Measurements from ENCODE around the gene NID1.
"Not testable (repeated sequence)": the region's sequence is repeated elsewhere in the genome, so short reads cannot be mapped to it uniquely, and the experiment has no call there.

Gene NID1

DNA sequence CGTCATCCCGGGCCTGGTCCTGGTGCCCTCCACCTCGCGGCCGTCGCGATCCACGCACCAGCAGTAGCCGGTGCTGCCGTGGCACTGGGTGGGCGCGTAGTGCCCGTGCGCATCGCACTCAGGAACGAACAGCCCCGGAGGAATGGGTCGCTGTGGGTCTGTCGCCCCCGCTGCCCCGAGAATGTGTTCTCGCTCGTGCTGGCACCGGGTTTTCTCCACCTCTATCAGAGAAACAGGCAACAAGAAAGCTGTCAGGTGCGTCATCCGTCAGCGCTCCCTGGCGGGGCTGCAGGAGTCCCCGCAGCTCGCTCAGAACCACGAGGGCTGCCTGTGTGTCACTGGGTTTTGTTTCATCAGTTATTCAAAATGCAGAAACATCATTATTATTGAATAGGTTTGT lies 71.2 kb downstream of the NID1 start:
- DNase-seq, result no peak

DNA sequence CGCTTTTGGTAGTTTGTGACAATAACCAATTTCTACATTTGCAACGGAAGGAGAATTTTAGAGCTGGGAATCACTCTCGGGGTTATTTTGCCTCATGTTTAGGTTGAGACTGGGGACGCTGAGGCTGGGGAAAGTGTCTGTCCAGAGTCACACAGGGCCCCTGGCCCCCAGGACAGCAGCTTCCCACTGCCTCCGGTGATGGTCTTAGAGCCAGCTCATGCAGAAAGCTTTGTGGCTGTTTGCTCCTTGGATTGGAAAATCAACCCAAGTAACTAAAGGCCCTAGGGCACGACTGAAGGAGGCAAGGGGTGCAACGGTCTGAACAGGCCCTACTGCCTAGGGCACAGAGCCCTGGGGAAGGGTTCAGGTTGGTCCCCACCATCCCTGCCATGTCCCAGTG lies 72.0 kb downstream of the NID1 start:
- DNase-seq, result no peak

GRCh38 chr1:235992346-235992745 lies 72.5 kb downstream of the NID1 start:
- DNase-seq, result no peak

DNA sequence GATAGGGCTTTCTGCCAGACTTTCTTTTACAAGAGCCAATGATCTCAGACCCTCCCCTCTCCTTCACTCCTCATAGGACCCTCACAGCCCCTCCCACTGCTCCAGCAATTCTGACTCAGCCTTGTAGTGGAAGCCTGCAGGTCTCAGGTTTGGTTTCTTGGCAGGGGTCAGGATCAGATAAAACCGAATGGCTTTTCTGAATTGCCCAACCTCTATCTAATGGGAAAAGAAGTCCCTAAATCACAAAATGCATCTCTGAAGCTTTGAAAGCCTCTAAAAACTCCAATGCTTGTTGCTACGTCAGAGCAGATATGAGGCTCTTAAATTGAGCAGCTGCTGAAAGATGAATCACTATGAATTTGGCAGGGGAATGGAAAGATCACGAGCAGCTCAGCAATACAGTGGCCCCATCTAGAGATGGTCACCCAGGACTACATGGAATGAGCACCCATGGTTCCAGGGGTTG lies 74.5 kb downstream of the NID1 start:
- peak; percentile 41 for DNase-seq

DNA sequence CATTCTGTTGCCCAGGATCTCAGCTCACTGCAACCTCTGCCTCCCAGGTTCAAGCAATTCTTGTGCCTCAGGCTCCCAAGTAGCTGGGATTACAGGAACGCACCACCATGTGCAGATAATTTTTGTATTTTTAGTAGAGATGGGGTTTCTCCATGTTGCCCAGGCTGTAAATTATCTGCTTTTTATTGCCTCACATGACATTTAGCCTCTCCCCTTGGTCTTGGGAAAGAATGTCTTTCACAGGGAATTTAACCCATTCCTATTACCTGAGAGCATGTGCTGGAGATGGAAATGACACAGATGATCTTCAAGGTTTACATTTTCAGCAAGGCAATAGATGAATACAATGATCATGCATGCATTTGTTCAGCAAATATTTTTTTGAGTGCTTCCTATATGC lies 75.8 kb downstream of the NID1 start:
- no peak for DNase-seq

DNA sequence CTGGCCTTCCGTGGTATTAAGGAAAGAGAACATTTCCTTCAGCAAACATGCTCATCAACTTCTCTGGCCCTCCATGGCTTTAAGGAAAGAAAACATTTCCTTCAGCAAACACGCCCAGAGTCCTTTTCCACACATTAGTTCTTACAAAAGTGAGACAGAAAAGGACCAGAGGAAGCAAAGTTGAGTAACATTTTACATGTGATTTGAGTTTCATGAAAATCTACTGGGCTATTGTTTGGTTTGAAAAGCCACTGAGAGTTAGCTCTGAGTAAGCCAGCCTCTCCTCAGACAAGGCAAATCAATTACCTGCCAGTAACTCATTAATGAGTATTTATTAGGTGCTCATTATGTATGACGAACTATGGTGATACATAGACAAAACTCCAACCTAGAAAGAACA lies 78.0 kb downstream of the NID1 start:
- DNase-seq, result no peak

DNA sequence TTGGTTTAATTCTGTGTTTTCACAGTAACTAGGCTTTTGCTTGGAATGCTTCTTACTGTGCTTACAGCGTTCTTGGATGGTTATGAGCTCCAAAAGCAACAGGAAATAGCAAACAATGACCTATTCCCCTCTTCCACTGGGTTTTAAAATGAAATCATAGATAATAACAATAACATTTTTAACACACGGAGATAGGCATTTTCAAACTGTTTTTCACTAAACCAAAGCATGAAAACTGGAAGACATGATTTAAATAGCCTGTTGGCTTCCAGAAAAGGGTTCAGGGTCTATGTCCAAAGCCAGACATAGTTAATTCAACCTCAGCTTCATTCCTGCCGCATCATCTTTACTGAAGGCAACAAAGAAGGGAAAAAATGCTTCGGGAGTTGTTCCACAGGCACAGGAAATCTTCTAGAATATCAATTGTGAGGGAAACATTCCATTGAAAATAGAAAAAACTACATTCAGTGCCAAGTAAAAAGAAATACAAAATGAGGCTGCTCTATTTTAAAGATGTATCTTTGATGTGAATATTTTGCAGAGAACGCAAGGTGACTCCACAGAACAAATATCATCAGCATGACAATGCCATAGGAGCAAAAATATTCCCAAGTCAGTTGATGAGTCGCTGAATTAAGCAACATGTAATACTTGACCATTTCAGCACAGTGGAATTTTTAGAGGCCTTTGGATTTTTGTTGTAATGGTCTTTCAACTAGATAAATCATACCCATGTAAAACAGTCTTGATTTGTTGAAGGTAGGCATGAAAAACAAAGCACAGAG lies 80.7 kb downstream of the NID1 start:
- DNase-seq, result peak; percentile 73

GRCh38 chr1:235980976-235981375 lies 83.9 kb downstream of the NID1 start:
- no peak for DNase-seq

DNA sequence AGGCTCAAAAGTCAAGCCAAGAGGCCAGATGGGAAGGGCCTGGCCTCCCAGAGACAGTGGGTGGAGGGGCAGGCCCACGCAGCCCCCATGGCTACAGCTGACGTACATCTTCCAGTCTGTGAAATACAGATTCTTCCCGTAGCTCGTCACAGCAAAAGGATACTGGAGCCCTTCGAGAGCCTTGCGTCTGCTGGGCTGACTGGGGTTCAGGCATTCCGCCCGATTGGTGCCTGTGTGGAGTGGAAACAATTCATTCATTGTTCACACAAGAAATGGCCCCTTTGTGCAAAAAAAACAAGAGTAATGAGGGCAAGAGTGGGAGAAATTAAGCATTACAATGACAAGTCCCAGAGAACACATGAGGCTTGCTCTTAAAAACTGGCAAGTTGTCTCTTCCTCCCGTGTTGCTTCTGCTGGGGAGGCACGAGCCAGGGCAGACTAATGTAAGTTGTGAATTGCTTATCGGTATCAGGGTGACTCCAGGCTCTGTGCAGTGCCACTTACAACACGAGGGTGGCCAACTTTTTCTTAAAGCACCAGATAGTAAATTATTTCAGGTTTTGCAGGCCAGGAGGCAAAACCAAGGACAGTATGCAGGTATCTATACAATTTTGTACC lies 85.1 kb downstream of the NID1 start:
- DNase-seq, result no peak

DNA sequence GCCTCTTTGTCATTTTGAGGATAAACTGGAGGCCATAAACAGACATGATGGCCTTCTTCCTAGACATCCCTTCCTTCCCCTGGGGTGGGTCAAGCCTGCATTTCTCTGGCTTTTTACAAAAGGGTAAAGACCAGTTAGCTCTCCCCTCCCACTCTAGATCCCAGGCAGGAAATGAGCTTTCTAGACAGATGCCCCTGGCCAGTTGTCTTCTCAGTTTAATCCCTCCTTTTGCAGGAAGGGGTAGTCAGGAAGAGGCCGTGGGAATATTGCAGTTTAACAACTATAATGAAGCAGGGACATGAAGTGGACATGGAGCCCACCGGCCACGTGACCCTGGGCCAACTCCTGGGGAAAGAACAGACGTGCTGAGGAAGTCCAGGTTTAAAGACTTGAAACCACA lies 85.7 kb downstream of the NID1 start:
- DNase-seq, result no peak

GRCh38 chr1:235976490-235976889 lies 88.4 kb downstream of the NID1 start:
- no peak for DNase-seq

GRCh38 chr1:235974616-235975015 lies 90.3 kb downstream of the NID1 start:
- DNase-seq, result peak; percentile 43

- not testable (repeated sequence) for DNase-seq
Observed at GRCh38 chr1:235972691-235973090, 92.2 kb downstream of the NID1 start.

GRCh38 chr1:235972311-235972689 lies 92.6 kb downstream of the NID1 start:
- DNase-seq, result peak; percentile 83

DNA sequence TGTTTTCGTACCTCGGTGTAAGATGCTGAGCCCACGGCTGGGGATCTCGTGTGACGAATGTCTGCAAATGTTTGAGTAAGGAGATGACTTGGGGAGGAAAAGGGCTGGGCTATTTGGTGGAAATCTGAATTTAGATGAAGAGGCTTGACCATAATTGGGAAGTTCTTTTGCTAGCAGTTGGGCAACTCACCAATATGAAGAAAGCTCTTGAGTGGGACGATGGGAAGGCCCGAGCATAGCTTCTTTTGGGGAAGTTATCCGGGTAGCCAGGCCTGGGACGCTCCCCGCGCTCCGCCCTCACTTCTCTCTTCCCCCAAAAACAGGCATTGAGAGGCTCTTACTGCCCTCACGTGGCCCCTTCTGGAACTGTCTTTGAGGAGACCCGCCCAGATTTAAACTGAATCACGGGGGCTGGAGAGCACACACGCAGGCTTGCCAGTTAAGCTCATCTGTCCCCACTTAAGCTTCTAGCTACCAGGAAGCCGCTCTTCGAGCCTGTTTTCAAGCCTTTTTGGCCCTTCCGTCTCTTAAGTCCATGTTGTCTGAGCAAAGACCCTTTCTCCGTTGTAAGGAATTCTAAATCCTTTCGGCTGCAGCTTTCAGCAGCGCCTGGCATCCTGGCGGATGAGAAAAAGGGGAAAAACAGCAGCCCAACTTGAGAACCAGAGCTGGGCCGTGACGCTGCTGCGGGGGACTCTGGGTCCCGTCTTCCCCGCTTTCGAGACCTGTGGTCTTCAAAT lies 93.1 kb downstream of the NID1 start:
- DNase-seq, result peak; percentile 96

- no peak for DNase-seq
Observed at GRCh38 chr1:235971020-235971419, 93.9 kb downstream of the NID1 start.

- DNase-seq, result no peak
Observed at GRCh38 chr1:235968831-235969230, 96.1 kb downstream of the NID1 start.

DNA sequence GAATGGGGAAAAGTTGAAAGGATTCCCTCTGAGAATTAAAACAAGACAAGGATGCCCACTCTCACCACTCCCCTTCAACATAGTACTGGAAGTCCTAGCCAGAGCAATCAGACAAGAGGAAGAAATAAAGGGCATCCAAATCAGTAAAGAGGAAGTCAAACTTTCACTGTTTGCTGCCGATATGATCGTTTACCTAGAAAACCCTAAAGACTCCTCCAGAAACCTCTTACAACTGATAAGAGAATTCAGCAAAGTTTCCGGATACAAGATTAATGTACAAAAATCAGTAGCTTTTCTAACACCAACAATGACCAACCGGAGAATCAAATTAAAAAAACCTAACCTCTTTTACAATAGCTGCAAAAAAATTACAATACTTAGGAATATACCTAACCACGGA lies 98.8 kb downstream of the NID1 start:
- not testable (repeated sequence) for DNase-seq

- no peak for DNase-seq
Observed at GRCh38 chr1:235960809-235961208, 104.1 kb downstream of the NID1 start.

GRCh38 chr1:235958021-235958420 lies 106.9 kb downstream of the NID1 start:
- no peak for DNase-seq

DNA sequence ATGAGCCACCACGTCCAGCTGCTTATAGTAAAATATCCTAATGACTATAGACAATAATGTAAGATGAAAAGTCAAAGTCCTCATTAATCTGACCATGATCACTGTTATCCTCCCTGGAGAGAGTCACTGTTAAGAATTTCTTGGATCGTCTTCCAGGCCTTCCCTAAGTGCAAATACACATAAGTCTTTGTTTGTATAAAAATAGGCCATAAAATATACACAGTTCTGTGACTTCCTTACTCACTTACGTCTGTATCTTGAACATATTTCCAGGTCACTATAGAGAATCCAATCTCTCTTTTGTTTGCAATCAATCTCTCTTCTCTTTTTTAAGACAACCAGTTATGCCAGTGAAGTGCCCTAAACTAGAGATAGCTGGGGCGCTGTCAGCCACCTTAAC lies 109.1 kb downstream of the NID1 start:
- no peak for DNase-seq

- peak; percentile 36 for DNase-seq
Observed at GRCh38 chr1:235954306-235955283, 110.3 kb downstream of the NID1 start.

- peak; percentile 88 for DNase-seq
Observed at GRCh38 chr1:235953801-235954200, 111.1 kb downstream of the NID1 start.
